AG08396 (cell line): ENCODE measurements around the gene ZFP1.
"Not testable (repeated sequence)": the region's sequence is repeated elsewhere in the genome, so short reads cannot be mapped to it uniquely, and the experiment has no call there.

Source experiments
- DNase-seq: peaks from one replicate; pipeline ENCODE4 v3.0.0; 2012; ENCODE audit warnings: low spot score, mixed read lengths

The ZFP1 gene

DNA sequence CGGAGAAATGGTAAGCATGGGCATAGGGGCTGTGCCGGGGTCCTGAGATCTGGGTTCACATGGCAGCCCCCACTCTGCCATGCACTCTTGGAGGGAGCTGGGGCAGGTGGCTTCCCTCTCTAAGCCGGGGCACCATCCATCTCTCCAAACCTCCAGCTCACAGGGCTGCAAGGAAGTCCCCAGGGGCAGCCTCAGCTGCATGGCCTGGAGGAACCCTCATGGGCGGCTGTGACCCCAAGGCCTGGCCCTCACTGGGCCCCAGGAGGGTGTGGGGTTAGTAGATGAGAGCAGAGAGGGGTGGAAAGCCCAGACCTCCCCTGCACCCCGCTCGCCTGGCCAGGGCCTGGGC, 56.1 kb downstream of the ZFP1 start:
- no peak for DNase-seq

DNA sequence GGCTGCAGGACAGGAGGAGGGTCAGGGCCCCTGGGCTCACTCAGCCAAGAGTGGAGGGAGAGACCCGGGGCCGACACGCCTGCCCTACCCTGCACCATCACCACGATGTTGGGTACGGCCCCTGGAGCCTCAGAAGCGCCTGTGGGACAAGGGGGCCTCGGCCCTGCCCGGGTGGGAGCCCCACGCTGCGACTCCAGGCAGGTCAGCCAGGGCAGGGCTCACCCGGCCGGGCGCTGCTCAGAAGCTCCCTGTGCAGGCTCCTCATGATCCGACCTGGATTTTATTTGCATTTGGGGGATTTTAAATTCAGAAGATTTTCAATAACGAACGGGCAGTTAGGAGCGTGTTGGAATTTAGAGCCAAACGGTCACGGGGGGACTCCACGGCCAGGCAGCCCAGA, 56.6 kb downstream of the ZFP1 start:
- DNase-seq = not testable (repeated sequence)

DNA sequence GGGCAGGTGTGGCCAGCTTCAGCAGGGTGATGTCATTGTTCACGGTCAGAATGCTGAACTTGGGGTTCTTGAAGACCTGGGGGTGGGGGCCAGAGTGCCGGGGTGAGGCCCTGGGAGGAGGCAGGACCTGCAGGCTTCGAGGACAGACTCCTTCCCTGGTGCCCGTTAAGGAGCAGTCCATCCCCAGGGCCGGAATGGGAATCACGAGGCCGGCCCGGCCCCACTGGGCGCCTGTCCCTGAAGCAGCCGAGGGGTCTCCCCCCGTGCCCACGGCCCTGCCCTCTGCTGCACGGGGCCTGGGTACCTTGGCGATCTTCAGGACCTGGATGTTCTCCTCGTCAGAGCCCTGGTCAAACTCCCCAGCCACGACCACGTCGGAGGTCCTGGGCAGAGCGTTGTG, 57.1 kb downstream of the ZFP1 start:
- DNase-seq = not testable (repeated sequence)

DNA sequence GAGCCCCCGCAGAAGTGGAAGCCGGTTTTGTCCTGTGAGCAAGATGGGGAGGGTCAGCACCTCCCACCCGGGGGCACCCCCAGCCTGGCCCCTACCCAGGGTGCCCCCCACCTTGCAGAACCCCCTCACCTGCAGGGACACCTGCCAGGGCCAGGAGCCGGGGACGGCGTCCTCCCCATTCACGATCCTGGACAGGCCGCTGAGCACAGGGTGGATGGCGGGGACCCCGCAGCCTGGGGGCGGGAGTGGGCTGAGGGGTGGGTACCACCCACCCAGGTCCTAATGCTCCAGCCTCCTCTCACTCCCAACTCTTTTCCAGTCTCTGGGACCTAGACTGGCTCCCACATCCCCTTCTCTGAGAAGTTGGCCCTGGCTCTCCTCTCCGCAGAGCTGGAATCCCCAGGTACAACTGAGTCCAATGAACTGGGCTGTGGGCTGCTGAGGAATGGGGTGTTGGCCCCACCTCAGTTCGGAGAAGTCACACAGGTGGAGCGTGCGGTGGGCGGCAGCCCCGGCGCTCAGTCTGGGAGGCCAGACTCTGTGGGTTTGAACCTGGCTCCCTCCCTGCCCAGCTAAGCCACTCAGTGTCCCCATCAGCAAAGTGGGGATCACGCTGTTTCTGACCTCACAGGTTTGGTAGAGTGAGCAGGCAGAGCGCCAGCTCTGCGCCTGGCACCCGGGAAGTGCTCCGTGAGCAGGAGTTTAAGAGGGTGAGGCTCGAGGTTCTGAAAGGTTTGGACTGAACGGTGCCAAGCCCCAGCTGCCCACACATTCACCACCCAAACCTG, 57.8 kb downstream of the ZFP1 start:
- not testable (repeated sequence) for DNase-seq

DNA sequence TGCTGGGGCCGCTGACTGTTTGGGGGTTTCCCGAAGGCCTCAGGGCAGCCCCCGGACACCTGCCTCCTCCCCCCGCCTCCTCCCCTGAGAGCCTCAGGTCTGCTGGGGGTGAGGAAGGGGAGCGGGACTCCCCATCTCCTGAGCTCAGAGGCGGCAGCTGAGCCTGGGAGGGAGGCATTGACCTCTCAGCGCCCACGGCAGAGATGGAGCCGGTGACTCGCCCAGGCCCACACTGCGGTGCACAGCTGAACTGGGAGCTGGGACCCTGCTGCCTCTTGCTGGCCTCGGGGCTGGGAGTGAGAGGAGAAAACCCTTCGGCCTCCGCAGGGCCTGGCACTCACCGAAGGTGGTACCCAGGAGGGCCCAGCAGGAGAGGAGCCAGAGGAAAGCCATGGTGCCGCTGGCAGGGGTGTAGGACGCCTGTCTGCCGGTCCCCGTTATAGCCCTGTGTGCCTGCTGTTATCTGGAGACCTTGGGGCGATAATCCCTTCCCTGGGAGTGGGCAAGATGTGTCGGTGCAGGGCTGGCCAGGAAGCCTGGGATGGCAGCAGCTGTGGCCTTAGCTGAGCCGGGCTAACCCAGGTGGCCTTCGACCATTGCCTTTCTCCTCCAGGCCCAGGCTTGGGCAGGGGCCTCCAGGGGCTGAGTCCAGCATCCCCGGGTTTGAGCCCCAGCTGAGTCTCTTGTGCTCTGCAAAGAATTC, 58.6 kb downstream of the ZFP1 start, which contains the start of gene CTRB2:
TSS of gene CTRB2 (minus strand) at position 413 of the 703 bp plus-strand sequence. CDS start at position 393, 20 bp downstream.
- DNase-seq = no peak

DNA sequence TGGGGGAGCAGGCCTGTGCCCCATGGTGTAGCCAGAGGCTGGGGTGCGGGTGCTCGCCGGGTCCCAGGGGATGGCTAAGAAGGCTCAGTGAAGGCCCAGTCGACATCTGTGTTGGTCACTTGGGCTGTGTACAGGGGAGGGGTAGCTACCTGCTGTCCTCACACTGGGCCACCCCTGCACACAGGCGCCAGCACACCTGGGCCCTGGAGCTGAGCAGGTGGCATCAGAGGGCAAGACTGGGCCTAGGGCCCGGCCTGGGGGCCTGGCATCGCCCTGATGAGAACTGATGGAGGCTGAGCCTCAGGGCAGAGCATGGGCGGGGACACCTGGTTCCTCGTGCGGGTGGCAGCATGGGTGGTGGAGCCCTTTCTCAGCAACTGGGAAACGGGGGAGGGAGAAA, 59.5 kb downstream of the ZFP1 start:
- DNase-seq = no peak

DNA sequence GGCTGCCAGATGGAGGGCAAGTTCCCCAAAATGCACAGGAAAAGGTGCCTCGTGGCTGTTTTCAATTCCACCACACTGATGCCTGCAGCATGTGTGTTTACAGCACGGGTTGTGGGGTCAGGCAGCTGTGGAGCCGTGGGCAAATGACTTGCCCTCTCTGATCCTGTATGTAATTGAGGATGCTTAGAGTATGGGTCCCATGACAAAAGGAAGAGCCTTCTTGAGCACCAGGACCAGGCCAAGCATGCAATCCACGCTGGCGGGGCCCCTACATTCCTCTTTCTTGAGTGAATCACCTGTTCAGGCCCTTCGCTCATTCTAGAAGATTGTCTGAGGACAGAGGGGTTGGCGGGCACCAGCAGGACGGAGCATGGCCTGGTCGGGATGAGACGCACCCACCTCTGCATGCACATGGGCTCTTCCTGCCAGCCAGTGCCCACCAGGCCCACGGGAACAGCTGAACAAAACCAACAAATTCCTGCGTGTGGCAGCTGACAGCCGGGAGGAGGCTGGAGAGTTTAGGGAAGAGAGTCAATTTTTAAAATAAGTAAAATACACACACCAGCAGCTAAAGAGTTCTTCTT, 60.0 kb downstream of the ZFP1 start:
- no peak for DNase-seq

DNA sequence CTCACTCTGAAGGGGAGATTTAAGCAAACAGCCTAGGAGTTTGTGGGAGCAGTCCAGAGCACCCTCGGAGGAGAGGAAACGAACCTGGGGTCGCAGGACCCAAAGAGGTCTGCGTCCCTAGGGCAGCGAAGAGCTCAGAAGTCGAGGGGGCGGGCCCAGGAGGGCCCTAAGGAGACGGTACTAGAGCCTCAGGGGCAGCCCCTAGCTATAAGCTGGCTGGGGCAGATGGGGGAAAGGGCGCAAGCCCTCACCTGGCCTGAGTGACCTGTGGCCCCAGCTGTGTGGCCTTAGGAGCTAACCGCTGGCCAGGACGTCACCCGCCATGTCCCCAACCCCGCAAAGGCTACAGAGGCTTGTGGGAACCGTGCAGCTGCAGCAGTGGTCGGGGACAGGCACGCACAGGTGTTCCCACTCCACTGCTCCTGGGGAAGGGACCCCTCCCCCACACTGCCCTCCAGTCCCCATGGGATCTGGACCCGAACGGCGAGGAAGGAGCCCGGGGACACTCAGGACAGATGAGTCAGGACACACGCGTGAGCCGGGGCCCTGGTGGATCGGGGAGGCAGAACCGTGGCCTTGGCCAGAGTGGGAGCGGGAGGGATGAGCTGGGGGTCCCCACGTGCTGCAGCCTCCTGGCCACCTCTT, 60.7 kb downstream of the ZFP1 start:
- no peak for DNase-seq

DNA sequence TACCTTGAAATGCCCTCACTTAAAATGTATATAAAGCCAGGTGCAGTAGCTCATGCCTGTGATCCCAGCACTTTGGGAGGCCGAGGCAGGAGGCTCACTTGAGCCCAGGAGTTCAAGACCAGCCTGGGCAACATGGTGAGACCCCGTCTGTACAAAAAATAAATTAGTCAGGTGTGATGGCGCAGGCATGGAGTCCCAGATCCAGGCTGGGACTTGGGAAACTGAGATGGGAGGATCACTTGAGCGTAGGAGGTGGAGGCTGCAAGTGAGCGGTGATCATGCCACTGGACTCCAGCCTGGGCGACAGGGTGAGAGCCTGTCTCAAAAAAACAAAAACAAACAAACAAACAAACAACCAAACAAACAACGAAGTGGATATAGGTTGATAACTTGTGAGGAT, 61.2 kb downstream of the ZFP1 start:
- not testable (repeated sequence) for DNase-seq

DNA sequence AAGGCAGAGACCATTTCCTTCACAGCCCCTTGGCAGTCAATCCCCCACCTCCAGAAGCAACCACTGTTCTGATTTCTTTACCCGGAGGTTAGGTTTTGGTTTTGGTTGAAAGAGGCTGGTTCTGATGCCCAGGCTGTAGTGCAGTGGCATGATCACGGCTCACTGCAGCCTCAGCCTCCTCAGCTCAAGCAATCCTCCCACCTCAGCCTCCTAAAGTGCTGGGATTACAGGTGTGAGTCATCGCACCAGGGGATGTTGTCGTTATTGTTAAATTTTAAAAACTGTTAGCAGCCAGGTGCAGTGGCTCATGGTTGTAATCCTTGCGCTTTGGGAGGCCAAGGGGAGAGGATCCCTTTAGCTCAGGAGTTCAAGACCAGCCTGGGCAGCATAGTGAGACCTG, 61.6 kb downstream of the ZFP1 start:
- no peak for DNase-seq

DNA sequence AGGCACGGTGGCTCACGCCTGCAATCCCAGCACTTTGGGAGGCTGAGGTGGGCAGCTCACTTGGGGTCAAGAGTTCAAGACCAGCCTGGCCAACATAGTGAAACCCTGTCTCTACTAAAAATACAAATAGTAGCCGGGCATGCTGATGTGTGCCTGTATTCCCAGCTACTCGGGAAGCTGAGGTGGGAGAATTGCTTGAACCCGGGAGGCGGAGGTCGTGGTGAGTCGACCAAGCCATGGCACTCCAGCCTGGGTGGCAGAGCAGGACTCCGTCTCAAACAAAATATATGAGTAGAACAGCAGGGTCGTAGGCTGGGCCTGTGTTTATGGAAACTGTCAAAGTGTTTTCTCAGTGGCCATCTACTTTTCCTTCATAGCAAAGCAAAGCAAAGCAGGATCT, 63.0 kb downstream of the ZFP1 start:
- DNase-seq = not testable (repeated sequence)

DNA sequence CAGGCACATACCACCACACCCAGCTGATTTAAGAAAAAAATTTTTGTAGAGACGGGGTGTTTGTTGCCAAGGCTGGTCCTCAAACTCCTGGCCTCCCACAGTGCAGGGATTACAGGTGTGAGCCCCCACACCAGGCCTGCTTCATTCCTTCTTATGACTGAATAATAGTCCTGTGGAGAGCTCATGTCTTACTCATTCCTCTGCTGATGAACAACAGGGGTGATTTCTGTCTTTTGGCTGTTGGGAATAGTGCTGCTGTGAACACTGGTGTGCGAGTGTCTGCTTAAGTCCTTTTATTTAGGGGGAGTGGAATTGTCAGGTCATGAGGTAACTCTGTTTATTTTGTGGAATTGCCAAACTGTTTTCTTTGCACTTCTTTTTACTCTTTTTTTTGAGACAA, 67.8 kb downstream of the ZFP1 start:
- no peak for DNase-seq

DNA sequence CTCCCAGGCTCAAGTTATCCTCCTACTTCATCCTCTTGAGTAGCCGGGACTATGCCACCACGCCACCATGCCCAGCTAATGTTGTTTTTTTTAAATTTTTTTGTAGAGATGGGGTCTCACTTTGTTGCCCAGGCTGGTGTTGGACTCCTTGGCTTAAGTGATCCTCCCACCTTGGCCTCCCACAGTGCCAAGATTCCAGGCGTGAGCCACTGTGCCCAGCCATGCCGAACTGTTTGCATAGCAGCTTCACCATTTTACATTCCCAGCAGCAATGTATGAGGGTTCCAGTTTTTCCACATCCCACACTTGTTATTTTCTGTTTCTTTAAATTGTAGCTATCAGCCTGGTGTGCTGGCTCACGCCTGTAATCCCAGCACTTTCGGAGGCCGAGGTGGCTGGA, 68.3 kb downstream of the ZFP1 start:
- DNase-seq = no peak

DNA sequence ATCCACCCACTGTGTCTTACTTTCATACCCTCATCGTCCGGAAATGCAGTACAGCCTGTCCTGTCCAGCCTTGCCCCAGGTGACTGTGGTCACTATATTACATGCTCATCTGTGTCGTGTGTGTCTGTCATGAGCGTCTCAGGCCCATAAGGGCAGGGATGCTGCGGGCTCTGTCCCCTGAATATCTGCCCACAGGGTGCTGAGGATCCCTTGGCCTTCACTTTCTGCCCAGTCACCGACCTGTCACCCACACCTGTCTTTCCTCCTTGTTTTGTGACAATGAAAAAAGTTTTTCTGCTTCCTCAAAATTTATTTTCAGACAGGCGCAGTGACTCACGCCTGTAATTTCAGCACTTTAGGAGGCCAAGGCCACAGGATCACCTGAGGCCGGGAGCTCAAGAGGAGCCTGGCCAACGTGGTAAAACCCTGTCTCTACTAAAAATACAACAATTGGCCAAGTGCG, 69.1 kb downstream of the ZFP1 start:
- no peak for DNase-seq

DNA sequence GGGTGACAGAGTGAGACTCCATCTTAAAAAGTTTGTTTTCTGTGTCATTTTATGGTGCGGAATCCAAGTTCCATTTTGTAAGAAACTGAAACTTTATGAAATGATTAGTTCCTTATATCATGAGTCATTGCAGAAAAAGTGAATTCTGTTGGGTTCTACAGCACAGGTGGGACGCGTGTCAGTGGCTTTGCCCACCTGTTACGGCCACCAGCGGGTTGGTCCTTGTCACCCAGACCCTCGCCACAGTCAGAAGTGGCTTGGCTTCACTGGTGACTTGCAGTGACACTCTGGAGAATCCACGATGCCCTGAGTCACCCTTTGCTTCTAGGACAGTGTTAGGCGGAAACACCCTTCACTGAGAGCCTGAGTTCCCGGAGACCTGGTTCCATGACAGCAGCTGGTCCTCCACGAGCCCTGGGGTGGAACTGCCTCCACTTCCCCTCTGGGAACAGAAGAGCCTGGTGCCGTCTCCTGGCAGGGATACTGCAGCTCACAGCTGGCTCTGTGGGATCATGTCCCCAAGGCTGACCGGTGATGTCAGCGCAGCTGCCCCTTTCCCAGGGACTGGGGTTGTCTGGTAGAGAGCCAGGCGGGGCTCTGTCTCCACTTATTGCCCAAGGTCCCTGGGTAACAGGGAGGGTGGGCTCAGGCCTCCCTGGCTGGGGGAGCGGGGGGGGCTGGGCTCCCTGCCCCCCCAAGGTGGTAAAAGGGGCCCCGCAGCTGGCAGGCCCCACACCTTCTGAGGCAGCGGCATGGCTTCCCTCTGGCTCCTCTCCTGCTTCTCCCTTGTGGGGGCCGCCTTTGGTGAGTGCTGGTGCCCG, 70.1 kb downstream of the ZFP1 start, which contains the start of gene CTRB1:
TSS of gene CTRB1 (plus strand) at position 733 of the 821 bp plus-strand sequence. CDS start at position 753, 20 bp downstream.
- DNase-seq = no peak

DNA sequence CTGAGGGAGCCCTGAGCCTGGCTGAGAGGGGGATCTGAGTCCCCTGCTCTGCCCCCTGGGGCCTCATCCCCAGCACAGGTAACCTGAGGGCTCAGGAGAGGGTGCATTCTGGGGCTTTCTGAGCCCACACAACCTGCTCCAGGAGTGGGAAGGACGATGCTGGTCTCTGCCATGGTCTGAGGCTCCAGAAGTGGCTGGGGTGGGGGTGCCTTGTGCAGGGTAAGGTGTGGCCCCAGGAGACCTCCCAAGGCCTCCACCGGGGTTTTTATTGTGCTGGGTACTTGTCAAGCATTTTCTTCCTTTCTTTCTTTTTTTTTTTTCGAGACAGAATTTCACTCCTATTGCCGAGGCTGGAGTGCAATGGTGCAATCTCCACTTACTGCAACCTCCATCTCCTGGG, 70.8 kb downstream of the ZFP1 start:
- no peak for DNase-seq

DNA sequence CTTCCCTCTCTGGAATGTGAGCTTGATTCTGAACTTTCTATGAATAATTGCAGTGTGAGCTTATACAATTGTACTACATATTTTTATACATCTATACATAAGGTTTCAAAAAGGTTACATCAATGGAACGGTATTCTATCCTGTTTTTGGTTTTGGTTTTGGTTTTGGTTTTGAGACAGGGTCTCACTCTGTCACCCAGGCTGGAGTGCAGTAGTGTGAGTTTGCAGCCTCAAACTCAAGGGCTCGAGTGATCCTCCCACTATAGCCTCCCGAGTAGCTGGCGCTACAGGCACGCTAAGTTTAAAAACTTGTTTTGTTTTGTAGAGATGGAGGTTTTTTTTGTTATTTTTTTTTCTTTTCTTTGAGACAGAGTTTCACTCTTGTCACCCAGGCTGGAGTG, 71.5 kb downstream of the ZFP1 start:
- no peak for DNase-seq
